ENCODE data around the gene ATN1.
"Not testable (repeated sequence)": the region's sequence is repeated elsewhere in the genome, so short reads cannot be mapped to it uniquely, and the experiment has no call there.

The ATN1 gene

GRCh38 chr12:6888360-6888759, 39.4 kb upstream of the ATN1 start:
- ChIA-PET POLR2A (no interaction called here), CTCF (no interaction called here)
- TF ChIP-seq SP1 (IDR thresholded peaks at IDR 0.05) = no peak
- TF ChIP-seq ZNF384 (IDR thresholded peaks at IDR 0.05) = no peak
- no peak for TF ChIP-seq HDGF (IDR thresholded peaks at IDR 0.05; ENCODE audit: borderline replicate concordance)
- no peak for TF ChIP-seq L3MBTL2 (conservative IDR thresholded peaks at IDR 0.05)
- no peak for TF ChIP-seq LEF1 (IDR thresholded peaks at IDR 0.05; ENCODE audit: borderline replicate concordance)
- no peak for TF ChIP-seq SUZ12 (IDR thresholded peaks at IDR 0.05)
- TF ChIP-seq FOXK2 (IDR thresholded peaks at IDR 0.05) = no peak
- no peak for TF ChIP-seq FOXA1 (IDR thresholded peaks at IDR 0.05)
- TF ChIP-seq PKNOX1 (IDR thresholded peaks at IDR 0.05) = no peak
- no peak for TF ChIP-seq TARDBP (IDR thresholded peaks at IDR 0.05)
- no peak for TF ChIP-seq CTBP1 (IDR thresholded peaks at IDR 0.05; ENCODE audit: borderline replicate concordance)
- no peak for TF ChIP-seq BHLHE40 (IDR thresholded peaks at IDR 0.05; ENCODE audit: borderline replicate concordance)
- no peak for TF ChIP-seq ARNT (IDR thresholded peaks at IDR 0.05)
- DNase-seq (ENCODE audit: extremely low spot score) = no peak

GRCh38 chr12:6888794-6889193, 39.0 kb upstream of the ATN1 start:
- DNase-seq (ENCODE audit: extremely low spot score); CTCF ChIA-PET: not testable (repeated sequence)
- POLR2A ChIA-PET = interaction anchor here (1.4 kb wide), 1 partner anchor 17 kb away, joined by 9 read pairs; the partner anchor contains the start of gene SPSB2

GRCh38 chr12:6889775-6890573, 37.8 kb upstream of the ATN1 start:
- POLR2A ChIA-PET = interaction anchor here (0.9 to 1.8 kb wide), 3 partner anchors 18 to 53 kb away, joined by 4 to 21 read pairs (median 9); partner anchors contain the start of genes C12orf57, RNU7-1, SPSB2 and USP5
- not testable (repeated sequence) for DNase-seq (ENCODE audit: extremely low spot score)
- CTCF ChIA-PET = interaction anchor here (2.4 kb wide), 1 partner anchor 21 kb away, joined by 14 read pairs; no protein-coding TSS in a partner anchor

GRCh38 chr12:6890789-6891645, 36.7 kb upstream of the ATN1 start:
- CTCF ChIA-PET = interaction anchor here (0.6 to 2.4 kb wide), 16 partner anchors 11 to 137 kb away, joined by 3 to 24 read pairs (median 4); partner anchors contain the start of genes CDCA3, LRRC23, MLF2 and SPSB2
- DNase-seq (ENCODE audit: extremely low spot score) = peak; percentile 97
- POLR2A ChIA-PET = interaction anchor here (0.8 to 2.4 kb wide), 34 partner anchors 9 to 321 kb away, joined by 3 to 55 read pairs (median 4); partner anchors contain the start of genes C12orf57, CDCA3, COPS7A and LRRC23
- TF ChIP-seq L3MBTL2 (conservative IDR thresholded peaks at IDR 0.05) = peak; percentile 26; the same call in 1 of the 2 replicates
- TF ChIP-seq BHLHE40 (IDR thresholded peaks at IDR 0.05; ENCODE audit: borderline replicate concordance) = no peak
- no peak for TF ChIP-seq SUZ12 (IDR thresholded peaks at IDR 0.05)
- 0 out of 2 replicates have a peak, but pooled peaks have one; percentile 13 for TF ChIP-seq LEF1 (IDR thresholded peaks at IDR 0.05; ENCODE audit: borderline replicate concordance)
- TF ChIP-seq FOXM1 (IDR thresholded peaks at IDR 0.05; ENCODE audit: borderline replicate concordance) = no peak

- ChIA-PET POLR2A (interaction anchor here (0.8 to 2.4 kb wide), 31 partner anchors 9 to 322 kb away, joined by 3 to 55 read pairs (median 5); partner anchors contain the start of genes C12orf57, CDCA3, COPS7A and LRRC23), CTCF (interaction anchor here (0.7 to 2.4 kb wide), 15 partner anchors 11 to 769 kb away, joined by 3 to 24 read pairs (median 5); partner anchors contain the start of genes CDCA3, LRRC23, MLF2 and SPSB2)
- no peak for DNase-seq (ENCODE audit: extremely low spot score)
- TF ChIP-seq L3MBTL2 (conservative IDR thresholded peaks at IDR 0.05) (0 out of 2 replicates have a peak, but pooled peaks have one; percentile 8), ARNT (IDR thresholded peaks at IDR 0.05) (no peak)
These were observed 36.1 kb upstream of the ATN1 start for GRCh38 chr12:6891646-6892001.

- POLR2A ChIA-PET = interaction anchor here (0.6 to 2.4 kb wide), 4 partner anchors 10 to 68 kb away, joined by 3 to 23 read pairs (median 15); partner anchors contain the start of gene USP5
- not testable (repeated sequence) for DNase-seq (ENCODE audit: extremely low spot score)
- CTCF ChIA-PET = interaction anchor here (1.4 to 2.0 kb wide), 2 partner anchors 20 to 139 kb away, joined by 3 to 24 read pairs; partner anchors contain the start of genes MLF2 and SPSB2
These were observed 35.1 kb upstream of the ATN1 start for GRCh38 chr12:6892683-6893082.

- ChIA-PET POLR2A (interaction anchor here (1.0 kb wide), 1 partner anchor 49 kb away, joined by 4 read pairs; the partner anchor contains the start of genes C12orf57 and RNU7-1), CTCF (no interaction called here)
- TF ChIP-seq FOXM1 (IDR thresholded peaks at IDR 0.05; ENCODE audit: borderline replicate concordance) = no peak
- TF ChIP-seq FOXK2 (IDR thresholded peaks at IDR 0.05) = no peak
- no peak for TF ChIP-seq ELF4 (IDR thresholded peaks at IDR 0.05)
- TF ChIP-seq SUZ12 (IDR thresholded peaks at IDR 0.05) = no peak
- TF ChIP-seq PKNOX1 (IDR thresholded peaks at IDR 0.05) = no peak
- no peak for TF ChIP-seq HDGF (IDR thresholded peaks at IDR 0.05; ENCODE audit: borderline replicate concordance)
- TF ChIP-seq FOXA1 (IDR thresholded peaks at IDR 0.05) = no peak
- TF ChIP-seq BHLHE40 (IDR thresholded peaks at IDR 0.05; ENCODE audit: borderline replicate concordance) = no peak
- TF ChIP-seq ZNF384 (IDR thresholded peaks at IDR 0.05) = no peak
- TF ChIP-seq ARNT (IDR thresholded peaks at IDR 0.05) = no peak
- no peak for TF ChIP-seq NFRKB (IDR thresholded peaks at IDR 0.05)
- DNase-seq (ENCODE audit: extremely low spot score) = no peak
These were observed 33.4 kb upstream of the ATN1 start for GRCh38 chr12:6894321-6894720.
